ENCODE measurements around the gene GRM8.

GRM8 gene

DNA sequence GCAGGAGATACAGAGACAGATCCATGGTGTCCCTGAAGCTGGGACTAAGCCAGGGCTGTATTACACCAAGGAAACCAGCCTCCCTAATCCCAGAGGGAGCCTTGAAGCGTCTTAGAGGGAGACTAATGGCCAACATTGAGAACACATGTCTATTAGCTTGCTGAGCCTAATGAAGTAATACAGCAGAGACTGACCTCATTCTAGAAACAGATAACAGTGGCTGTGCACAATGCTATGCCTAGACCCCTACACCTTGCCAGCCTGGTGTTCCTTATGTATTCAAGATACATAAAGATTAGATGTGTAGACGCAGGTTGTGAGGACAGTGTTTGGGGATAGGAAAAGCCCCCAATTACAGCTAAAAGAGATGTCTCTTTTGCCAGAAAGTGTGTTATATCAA is 19.1 kb downstream of the GRM8 start:
- TF ChIP-seq, protein P1, sequence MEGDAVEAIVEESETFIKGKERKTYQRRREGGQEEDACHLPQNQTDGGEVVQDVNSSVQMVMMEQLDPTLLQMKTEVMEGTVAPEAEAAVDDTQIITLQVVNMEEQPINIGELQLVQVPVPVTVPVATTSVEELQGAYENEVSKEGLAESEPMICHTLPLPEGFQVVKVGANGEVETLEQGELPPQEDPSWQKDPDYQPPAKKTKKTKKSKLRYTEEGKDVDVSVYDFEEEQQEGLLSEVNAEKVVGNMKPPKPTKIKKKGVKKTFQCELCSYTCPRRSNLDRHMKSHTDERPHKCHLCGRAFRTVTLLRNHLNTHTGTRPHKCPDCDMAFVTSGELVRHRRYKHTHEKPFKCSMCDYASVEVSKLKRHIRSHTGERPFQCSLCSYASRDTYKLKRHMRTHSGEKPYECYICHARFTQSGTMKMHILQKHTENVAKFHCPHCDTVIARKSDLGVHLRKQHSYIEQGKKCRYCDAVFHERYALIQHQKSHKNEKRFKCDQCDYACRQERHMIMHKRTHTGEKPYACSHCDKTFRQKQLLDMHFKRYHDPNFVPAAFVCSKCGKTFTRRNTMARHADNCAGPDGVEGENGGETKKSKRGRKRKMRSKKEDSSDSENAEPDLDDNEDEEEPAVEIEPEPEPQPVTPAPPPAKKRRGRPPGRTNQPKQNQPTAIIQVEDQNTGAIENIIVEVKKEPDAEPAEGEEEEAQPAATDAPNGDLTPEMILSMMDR (IDR thresholded peaks at IDR 0.05; ENCODE audit: borderline replicate concordance, insufficient read depth, low read depth, low read length): no peak

DNA sequence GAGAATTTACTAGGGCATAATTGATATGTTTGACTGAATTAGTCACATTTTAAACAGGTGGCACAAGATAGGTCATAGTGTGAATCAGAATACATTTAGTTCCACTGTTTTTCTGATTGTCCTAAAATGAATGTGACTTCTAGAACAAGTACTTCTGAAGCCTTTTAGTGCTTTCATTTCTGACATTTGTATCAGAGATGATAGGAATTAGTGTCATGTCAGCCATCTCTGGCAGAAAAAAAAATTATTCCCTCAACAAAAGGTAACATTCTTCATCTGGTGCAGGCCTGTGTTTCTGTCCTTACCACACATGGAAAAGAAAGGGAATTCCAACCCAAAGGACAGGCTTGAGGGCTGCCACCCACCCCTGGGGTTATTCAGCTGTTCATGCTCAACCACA is 21.3 kb downstream of the GRM8 start:
- TF ChIP-seq, protein P1 (IDR thresholded peaks at IDR 0.05; ENCODE audit: borderline replicate concordance, insufficient read depth, low read depth, low read length): no peak
- no peak overlapping the region for H3K4me3 ChIP-seq (ENCODE audit: low read depth, low read length)

More for the DNA sequence above, 19.1 kb downstream of the GRM8 start:
- no peak overlapping the region for H3K4me3 ChIP-seq (ENCODE audit: low read depth, low read length)

DNA sequence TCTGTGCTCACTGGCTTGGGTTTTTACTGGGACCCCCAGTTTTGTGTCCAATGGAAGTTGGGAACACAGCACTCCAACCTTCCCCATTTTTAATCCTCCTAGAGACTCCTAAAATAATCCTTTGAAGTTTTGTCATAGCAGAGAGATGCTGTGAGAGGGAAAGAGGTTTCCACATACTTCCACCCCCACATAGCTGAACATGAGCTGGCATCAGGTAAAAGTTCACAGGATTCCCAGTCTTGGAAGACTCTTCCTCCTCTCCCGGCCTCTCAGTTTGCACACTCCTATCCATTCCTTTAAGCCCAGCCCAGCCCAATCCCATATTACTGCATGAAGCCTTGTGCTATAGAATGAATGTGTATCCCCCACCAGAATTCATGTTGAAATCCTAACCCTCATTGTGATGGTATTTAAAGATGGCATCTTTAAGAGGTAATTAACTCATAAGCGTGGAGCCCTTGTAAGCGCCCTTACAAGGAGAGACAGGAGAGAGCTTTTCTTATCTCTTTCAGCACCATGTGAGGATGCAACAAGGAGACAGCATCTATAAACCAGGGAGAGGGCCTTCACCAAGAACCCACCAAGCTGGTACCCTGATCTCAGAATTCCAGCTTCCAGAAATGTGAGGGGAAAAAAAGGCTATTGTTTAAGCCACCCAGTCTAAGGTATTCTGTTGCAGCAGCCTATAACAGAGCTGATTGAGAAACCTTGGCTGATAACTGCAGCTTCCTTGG is 22.4 kb downstream of the GRM8 start:
- TF ChIP-seq, protein P1 (IDR thresholded peaks at IDR 0.05; ENCODE audit: borderline replicate concordance, insufficient read depth, low read depth, low read length): no peak
- no peak overlapping the region for H3K4me3 ChIP-seq (ENCODE audit: low read depth, low read length)

DNA sequence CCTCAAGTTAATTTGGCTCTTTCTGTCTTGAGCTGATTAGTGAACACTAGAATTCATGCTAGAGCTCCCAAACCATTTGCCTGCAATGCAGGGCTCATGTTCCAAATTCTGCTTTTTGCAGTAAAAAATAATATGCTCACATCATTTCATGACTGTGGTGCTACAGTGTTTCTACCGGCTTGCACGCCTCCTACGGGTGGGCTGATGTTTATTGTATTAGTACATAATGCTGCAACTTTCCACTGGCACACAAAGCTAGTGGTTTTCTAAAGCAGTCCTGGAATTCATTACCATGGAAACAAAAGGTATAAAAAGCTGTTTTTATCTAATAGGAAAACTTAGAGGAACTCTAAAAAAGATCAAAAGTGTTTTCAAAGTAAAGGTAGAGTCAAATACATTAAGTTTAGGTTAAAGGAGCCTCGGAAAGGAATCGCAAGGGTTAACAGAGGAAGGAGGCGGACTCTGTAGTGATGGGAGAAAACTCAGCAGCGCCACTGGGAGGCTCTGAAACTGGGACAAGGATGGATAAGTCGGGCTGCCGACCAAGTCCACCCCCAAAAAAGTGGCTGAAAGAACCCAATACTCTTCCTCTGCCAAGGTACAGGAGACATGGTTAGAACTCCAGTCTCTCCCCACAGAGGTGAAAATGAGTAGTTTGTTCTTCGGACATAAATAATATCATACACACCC is 25.9 kb downstream of the GRM8 start:
- no peak overlapping the region for H3K4me3 ChIP-seq (ENCODE audit: low read depth, low read length)
- TF ChIP-seq, protein P1 (IDR thresholded peaks at IDR 0.05; ENCODE audit: borderline replicate concordance, insufficient read depth, low read depth, low read length): no peak

DNA sequence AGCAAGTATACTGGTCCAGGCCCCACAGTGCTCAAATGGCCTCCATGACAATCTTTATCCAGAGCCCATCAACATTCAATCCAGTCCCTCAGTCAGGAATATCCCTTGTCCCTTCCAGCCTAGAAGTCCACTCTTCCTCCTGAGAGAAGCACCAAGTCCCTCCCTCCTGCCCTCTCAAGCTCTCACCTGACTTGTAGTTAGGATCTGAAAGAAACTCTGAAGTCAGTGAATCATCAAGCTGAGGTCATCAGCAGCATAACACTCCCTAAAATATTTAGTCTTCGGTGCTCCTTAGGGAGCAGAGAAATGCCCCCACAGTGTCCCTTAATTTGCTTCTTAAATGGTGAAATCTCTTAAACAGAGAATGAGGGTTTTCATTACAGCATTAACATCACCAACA is 31.0 kb downstream of the GRM8 start:
- H3K4me3 ChIP-seq (ENCODE audit: low read depth, low read length): no peak overlapping the region
- TF ChIP-seq, protein P1 (IDR thresholded peaks at IDR 0.05; ENCODE audit: borderline replicate concordance, insufficient read depth, low read depth, low read length): no peak

DNA sequence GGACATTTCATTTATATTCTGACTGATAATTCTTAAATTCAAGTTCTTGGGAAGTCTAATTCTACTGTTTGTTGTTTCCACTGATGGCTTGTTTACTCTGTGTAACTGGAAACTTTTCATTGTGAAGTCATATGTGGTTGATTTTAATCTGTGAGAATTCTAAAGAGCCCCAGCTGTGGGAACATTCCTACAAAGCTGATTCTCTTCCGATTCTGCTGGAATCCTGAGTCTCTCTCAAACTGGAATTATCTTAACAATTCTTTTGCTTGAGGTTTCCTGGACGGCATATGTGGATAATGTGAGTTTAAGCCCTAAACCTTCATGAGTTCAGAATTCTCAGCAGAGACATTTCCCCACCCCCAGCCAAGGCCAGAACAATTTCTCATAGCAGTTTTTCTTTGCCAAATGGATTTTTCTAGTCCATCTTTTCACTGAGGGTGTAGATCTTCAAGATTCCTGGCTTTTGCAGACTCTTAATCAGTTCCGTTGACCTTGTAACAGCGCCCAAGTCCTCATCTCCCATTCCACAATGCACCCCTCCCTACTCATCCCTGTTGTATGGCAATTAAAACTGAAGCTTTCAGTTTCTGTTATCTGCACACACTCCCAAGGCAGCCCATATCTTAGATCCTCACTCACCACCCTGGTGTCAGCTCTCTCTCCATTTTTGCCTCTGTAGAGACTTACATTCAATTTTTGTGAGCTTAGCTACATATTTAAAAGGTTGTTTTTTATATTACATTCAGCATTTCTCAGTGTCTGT is 37.6 kb downstream of the GRM8 start:
- TF ChIP-seq, protein P1 (IDR thresholded peaks at IDR 0.05; ENCODE audit: borderline replicate concordance, insufficient read depth, low read depth, low read length): no peak

More for the DNA sequence above, 37.6 kb downstream of the GRM8 start:
- H3K4me3 ChIP-seq (ENCODE audit: low read depth, low read length): no peak overlapping the region
